OCI-M2 (cell line): ENCODE measurements around the gene MAZ.
"Not testable (repeated sequence)": the region's sequence is repeated elsewhere in the genome, so short reads cannot be mapped to it uniquely, and the experiment has no call there.

ENCODE experiments used
- DNase-seq: peaks from one replicate; lab custom pipeline; 2025; ENCODE audit not compliant: unreplicated experiment; lab: John Stamatoyannopoulos, UW

MAZ gene

DNA sequence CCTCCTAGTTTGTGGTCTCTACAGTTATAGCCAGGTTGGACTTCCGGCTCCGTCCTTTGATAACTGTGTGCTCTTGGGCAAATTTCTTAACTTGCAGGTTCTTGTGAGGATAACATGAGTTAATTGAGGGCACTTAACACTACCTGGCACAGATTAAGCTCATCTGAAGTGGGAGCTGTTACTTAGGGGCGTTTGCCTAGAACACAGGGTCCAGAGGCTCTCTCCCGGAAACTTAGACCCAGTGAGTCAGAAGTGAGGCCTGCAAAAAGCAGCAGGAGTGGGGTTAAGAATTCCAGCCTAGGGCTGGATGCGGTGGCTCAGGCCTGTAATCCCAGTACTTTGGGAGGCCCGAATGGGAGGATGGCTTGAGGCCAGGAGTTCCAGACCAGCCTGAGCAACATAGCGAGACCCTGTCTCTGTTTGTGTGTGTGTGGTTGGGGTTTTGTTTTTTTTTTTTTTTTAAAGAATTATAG lies 15.3 kb downstream of the MAZ start:
- DNase-seq = no peak

DNA sequence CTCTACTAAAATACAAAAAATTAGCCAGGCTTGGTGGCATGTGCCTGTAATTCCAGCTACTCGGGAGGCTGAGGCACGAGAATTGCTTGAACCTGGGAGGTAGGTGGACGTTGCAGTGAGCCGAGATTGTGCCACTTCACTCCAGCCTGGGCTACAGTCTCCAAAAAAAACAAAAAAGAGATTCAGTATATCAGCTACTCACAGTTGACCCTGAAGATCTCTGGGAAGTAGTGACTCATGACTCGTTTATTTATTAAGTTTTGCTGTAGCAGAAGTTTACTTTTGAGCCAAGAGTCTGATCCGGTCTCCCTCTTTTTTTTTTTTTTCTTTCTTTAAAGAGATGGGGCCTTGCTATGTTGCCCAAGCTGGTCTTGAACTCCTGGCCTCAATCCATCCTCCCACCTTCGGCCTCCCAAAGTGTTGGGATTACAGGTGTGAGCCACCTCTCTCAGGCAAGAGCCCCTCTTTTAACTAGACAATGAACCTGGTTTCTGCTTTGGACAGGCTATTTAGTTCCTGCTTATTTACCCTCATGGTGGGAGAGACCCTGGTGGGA lies 18.3 kb downstream of the MAZ start:
- no peak for DNase-seq

- no peak for DNase-seq
Observed at GRCh38 chr16:29825145-29826044, 19.1 kb downstream of the MAZ start.

GRCh38 chr16:29826342-29826695 lies 20.0 kb downstream of the MAZ start:
- DNase-seq = no peak

DNA sequence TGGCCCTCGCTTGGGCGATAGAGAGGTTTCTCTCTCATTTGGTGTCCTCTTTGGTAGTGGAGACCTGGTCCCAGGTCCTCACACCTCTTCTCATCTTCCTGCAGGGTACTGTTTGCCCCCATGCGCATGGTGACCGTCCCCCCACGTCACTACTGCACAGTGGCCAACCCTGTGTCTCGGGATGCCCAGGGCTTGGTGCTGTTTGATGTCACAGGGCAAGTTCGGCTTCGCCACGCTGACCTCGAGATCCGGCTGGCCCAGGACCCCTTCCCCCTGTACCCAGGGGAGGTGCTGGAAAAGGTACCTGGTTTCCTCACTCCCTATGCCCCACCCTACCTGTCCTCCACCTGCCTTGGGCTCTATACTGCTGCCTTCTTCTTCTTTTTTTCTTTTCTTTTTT lies 24.4 kb downstream of the MAZ start:
- DNase-seq = no peak

DNA sequence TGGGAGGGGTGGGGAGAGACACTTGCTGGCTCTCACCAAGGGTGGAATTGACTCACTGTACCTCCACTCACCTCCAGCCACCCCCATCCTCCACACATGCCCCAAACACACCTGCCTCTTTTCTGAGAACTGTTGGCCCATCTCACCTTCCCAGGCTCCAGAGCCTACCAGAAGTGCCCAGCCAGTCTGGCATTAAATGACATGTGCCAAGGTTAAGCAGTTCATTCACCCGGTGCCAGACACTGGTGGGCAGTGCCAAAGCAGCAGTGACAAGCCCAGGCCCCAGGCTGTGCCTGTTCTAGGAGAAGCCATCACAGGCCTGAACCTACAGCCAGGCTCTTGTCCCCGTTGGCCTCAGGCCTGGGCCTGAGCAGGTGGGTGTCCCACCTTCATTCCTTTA lies 25.2 kb downstream of the MAZ start:
- DNase-seq = no peak

DNA sequence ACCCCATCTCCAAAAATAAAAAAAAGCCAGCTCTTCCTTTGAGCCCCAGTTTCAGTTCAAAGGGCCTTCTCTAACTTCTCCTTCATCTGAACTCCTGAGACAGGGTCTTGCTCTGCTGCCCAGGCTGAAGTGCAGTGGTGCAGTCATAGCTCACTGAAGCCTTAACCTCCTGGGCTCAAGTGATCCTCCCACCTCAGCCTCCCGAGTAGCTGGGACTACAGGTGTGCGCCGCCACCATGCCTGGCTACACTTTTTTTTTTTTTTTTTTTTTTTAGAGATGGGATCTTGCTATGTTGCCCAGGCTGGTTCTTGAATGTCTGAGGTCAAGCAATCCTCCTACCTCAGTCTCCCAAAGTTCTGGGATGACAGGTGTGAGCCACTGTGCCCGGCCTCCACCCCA lies 26.9 kb downstream of the MAZ start:
- not testable (repeated sequence) for DNase-seq

- DNase-seq = no peak
Observed at GRCh38 chr16:29834079-29834478, 27.8 kb downstream of the MAZ start.

GRCh38 chr16:29835926-29836325 lies 29.6 kb downstream of the MAZ start:
- DNase-seq = no peak

DNA sequence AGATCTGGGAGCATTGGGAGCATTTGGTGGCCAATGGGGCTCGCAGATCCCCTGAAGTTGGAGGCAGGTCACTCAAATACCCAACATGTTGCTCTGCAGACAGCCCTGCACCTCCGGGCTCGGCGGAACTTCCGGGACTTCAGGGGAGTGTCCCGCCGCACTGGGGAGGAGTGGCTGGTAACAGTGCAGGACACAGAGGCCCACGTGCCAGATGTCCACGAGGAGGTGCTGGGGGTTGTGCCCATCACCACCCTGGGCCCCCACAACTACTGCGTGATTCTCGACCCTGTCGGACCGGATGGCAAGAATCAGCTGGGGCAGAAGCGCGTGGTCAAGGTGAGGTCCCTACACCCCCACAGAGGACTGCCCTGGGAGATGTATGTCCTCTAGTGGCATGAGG lies 30.3 kb downstream of the MAZ start:
- DNase-seq = no peak

DNA sequence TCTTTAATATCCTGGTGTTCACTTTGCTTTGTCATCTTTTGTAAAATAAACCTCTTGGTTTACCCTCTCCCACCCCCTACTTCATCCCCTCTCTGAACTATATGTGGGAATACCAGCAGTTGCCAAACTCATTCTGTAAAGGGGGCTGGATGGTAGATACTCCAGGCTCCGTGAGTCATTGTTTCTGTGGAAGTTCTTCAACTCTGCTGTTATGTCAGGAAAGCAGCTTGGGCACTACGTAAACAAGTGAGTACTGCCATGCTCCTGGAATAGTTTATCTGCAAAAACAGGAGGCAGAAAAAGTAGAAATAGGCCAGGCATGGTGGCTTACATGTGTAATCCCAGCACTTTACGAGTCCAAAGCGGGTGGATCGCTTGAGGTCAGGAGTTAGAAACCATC lies 31.5 kb downstream of the MAZ start:
- DNase-seq = no peak

- DNase-seq = no peak
Observed at GRCh38 chr16:29839822-29840221, 33.5 kb downstream of the MAZ start.

DNA sequence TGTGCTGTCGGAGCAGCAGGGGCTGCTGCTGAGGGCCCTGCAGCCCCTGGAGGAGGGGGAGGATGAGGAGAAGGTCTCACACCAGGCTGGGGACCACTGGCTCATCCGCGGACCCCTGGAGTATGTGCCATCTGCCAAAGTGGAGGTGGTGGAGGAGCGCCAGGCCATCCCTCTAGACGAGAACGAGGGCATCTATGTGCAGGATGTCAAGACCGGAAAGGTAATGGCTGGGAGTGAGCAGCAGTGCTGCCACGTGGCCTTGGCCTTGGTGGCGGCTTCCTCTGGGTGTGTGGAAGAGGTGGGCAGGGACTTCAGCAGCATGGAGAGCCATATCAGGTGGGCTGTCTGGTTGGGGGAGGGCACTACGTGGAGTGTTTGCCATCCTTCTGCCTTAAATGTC lies 33.9 kb downstream of the MAZ start:
- no peak for DNase-seq

GRCh38 chr16:29841631-29842030 lies 35.3 kb downstream of the MAZ start:
- no peak for DNase-seq

- no peak for DNase-seq
Observed at GRCh38 chr16:29842732-29843346, 36.5 kb downstream of the MAZ start.

DNA sequence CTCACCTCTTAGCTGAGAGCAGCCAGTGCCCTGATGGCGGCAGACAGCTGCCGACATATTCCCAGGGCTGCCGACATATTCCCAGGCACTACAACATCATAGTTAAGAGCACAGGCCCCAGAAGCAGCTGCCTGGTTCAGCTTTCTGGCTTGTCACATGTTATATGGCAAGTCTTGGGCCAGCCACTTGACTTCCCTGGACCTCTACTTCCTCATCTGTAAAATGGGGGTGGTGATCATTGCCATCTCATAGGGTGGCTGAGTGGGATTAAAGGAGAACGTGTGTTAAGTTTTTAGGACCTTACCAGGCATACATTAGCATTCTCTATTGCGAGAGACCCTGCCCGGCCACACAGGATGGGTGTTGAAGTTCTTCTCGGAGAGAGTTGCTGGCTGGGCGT lies 37.6 kb downstream of the MAZ start:
- no peak for DNase-seq

DNA sequence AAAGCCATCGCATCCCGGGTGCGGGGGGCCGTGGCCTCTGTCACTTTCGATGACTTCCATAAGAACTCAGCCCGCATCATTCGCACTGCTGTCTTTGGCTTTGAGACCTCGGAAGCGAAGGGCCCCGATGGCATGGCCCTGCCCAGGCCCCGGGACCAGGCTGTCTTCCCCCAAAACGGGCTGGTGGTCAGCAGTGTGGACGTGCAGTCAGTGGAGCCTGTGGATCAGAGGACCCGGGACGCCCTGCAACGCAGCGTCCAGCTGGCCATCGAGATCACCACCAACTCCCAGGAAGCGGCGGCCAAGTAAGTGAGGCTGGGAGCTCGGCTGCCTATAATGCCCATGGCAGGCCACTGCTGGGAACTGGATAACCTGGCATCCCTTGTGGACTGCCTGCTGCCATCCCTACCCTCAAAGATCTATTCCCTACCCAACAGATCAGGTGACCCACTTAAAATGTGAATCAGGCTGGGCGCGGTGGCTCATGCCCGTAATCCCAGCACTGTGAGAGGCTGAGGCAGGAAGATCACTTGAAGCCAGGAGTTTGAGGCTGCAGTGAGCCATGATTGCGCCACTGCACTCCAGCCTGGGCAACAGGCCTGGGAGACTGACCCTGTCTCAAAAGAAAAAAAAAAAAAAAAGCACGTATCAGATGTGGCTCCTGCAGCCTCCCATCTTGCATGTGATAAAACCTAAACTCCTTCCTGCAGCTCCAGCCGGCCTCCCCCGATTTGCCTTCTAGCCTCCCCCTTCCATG lies 38.4 kb downstream of the MAZ start:
- DNase-seq = no peak

- DNase-seq = no peak
Observed at GRCh38 chr16:29845656-29846055, 39.3 kb downstream of the MAZ start.

- no peak for DNase-seq
Observed at GRCh38 chr16:29848420-29849297, 42.3 kb downstream of the MAZ start.

DNA sequence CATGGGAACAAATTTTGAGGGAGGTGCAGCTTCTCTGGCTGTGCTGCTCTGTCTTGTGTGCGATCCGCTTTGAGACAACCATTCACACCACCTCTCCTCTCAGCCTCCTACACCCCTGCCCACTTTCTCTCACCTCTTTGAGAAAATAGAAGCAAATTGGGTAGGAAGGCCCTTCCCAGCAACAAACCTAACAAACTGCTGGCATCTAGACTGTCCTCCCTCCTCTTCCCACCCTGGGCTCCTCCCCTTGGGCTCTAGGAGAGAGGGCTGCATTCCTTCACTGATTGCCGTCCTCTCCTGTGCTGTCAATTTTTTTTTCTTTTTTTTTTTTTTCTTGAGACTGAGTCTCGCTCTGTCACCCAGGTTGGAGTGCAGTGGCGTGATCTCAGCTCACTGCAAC lies 43.2 kb downstream of the MAZ start:
- DNase-seq = no peak

DNA sequence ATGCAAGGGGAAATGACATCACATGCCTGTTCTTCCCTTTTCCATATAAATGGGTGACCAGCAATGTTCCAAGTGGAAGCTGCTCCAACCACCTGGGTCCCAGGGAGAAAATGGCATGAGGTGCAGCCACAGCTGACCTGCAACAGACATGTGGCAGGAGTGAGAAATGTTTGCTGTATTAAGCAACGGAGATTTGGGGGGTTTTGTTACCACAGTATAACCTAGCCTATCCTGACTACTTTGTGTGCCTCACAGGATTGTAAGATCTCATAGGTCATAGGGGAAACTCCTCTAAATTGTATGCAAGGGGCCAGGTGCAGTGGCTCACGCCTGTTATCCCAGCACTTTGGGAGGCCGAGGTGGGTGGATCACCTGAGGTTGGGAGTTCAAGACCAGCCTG lies 44.7 kb downstream of the MAZ start:
- no peak for DNase-seq
